ENCODE measurements around the gene AFM.

GRCh38 chr4:73485596-73485995, 4.1 kb downstream of the AFM start:
- TF ChIP-seq CTCF (conservative IDR thresholded peaks at IDR 0.05; ENCODE audit: low read length) (no peak), EZH2phosphoT487 (IDR thresholded peaks at IDR 0.05; ENCODE audit: borderline replicate concordance) (no peak)

Measured in Loucy (cell line).